GM21723 (cell line): ENCODE results near the gene NASP.

Experiments
- ATAC-seq: cut with Tn5 transposase; IDR thresholded peaks from one replicate; pipeline ENCODE4 v1.9.1; 2021; ENCODE audit warnings: mild to moderate bottlenecking, moderate library complexity; ENCODE audit not compliant: unreplicated experiment

The NASP gene

DNA sequence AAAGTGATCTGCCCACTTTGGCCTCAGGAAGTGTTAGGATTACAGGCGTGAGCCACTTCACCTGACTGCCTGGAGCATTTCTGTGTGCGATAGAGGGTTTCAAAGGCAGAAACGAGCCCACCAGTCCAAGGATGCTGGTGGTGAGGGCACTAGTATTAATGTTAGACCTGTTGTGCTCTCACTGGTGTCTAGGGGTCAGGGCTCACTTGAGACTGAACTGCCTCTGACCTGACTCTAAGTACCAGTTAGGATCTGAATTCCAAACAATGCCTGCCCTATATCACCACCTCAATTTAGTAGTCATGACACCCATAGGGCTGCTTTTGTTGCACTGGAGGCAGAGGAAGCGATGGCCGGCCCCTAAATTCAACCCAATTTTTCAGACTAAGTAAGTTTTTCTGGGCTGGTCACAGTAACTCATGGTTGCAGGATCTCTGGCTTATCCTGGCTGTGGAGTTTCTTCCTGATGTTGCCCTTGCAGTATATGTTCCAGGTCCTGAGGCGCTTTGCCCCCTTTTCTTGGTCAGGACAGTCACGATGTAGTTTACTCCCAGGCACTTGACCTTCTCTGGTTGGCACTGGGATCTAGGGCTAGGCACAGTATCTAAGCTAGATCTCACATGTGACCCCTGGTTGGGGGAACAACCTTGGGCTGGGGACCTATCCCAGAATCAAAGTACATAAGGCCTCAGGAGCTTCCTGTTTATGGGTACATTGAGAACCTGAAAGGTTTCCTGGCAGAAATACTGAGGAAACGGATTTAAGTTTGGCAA, 35.5 kb downstream of the NASP start:
- no peak for ATAC-seq

DNA sequence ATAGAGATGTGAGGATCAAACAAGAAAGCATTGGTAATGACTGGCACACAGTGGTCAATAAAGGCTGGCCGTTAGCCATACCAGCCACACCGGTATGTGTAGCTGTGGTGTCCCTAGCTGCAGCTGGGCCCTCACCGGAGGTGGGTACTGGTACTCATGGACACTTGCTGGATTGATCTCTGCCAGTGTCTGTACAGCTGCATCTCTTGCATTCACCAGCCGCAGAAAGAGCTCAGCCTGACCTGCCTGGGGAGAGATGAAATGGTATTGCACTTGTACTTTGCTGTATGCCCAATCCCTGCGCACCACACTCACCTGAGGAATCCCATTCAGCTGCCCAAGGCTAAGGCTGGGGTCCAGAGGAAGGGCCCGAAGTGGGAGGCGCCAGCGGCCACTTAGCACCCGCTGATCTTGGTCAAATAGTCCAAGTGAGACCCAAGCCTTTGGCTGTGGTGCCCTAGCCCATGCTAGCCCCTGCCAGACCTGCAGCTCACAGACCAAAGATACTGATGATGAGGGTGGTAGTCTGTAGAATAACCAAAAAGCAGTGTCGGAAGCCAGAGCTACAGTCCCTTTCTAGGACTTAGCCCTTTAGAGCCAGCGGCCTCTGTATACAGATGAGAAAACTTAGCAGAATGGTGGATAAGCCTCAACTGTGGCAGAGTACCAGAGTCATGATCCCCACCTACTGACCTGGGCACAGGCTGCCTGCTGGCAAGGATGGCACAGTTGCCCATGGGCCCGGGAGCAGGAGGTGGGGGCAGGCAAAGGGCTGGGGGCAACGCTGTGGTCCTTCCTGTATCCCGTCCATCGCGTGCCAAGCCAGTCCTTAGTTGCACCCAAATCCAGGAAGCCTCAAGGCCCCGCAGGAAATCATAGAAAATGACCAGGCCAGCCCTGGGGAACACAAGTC, 37.0 kb downstream of the NASP start:
- no peak for ATAC-seq

DNA sequence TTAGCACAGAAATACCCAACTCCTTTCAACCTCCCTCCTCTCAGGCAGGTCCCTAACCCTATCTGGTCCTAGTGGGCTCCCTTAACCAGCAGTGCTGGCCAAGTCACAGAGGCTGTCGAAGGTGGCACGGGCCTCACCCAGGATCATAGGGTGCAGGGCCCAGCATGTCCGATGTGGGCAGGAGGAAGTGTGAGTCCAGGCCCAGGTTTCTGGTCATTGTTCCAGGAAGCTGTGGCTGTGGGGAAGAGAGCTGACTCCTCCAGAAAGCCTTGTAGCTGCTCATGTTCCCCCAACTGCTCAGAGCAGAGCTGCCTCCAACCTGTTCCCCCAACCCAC, 37.6 kb downstream of the NASP start:
- ATAC-seq, result no peak

DNA sequence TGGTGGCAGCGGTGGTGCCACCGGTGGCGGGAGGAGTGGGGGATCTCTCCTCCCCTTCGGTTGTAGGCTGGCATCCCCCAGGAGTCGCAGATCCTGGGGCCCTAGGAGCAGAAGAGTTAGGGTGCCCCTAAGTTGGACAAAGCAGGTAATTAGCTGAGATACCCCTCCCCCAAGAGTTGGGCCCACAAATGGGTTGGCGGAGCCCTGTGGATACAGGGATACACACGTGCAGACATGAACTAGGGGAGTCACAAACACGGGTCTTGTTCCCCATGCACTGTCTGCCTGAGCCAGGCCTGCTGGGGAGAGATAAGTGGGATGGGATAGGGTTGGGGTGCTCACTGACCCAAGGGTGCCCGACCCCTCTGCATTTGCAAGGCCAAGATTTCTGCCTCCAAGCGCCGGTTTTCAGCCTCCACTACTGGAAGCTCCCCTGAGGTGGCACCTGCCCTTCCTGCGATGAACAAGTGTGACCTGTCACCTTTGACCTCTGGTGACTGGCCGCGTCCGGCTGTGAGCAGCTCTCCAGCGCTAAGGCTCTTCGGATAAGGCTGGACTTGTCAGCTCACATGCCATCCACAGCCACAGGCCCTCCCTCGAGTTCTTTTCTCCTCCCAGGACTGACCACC, 38.2 kb downstream of the NASP start:
- ATAC-seq, result no peak

DNA sequence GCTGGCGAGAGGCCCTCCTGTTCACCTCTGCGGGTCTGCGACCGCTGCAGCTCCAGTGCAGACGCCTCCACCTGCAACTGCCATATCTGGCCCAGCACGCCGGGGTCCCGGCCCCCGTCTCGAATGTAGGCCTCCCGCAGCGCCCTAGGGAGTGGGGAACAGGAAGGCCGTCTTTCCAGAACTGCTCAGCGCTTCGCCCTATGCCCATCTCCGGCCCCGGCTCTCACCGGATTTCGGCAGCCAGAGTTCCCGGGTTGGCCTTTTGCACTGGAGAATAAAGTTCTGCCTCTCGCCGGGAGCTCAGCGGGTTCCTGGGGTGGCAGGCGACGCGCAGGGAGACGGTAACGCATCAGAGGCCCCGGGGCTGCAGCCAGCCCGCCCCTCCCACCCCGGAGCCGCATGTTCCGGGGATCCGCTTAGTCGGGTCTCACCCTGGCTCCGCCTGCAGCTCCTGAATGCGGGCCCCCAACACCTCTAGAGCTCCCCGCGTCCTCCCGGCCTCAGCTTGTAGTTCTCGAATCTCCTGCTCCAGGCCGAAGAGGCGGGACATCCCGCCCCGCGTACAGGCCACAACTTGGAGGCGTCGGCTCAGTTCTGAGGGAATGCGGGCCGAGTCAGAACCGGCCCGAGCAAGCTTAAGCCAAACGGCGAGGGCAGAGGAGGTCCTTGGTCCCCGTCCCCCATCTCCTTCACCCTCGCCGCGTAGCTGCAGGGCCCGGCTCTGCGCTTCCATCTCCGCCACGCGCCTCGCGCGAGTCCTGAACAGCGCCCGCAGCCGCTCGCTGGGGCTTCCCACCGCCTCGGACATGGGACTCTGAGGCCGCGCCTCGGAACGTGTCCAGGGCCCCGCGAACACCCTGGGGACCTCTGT, 38.9 kb downstream of the NASP start:
- ATAC-seq, result no peak

DNA sequence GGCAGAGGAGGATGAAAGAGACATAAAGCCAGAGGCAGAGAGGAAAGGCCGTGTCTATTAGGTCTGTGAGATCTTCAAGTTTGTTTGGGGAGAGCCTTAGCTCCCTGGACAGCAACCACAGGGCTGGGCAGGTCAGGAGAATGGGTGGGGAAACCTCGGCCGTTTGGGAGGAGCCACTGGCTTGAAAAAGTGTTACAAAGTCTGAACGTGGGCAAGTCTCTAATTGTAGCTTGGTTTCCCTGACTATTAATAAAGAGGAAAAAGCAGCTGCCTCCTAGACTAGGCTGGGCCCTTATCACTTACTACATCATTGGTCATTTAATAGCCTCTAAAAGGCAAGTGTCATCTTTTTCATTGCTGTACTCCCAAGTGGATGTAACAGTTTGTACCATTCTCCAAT, 40.1 kb downstream of the NASP start, which contains the start of gene CCDC17:
Gene CCDC17, minus strand, starts transcription at position 83 of the 400 bp plus-strand sequence. CDS start 145 bp downstream, outside the sequence.
- no peak for ATAC-seq

DNA sequence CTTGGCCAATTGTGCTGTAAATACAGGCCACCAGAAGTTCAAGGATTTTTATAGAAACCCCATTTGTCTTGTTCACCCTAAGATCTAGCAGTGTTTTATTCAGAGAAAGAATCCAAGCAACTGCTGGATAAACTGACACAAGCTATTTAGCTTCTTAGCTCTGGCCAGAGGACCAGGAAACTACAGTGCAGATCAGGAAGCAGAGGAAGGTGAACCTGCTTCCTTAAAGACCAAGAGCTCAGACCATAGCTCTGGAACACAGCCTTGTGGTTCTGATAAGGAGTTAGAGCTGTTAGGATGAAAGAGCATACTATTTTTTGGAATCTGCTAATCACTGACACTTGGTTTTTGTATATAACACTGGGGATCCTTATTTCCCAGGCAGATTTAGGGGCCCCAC, 45.2 kb downstream of the NASP start:
- no peak for ATAC-seq

DNA sequence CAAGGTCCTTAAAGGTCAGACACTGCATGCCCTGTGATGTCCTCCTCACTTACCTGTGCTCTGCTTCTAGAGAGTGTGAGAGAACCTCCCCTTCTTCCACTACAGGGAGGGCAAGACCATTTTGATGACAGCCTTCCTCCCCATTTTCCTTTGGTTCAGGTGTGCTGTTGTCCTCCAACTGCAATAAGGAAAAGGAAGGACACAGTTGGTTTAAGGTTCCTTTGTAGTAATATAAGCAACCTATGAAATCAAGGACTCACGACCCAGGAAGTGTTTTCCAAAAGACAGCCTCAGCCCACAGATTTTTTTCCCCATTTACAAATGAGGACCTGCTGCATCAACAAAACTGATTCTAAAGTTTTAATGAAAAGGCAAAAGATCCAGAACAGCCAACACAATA, 46.6 kb downstream of the NASP start:
- ATAC-seq, result no peak

DNA sequence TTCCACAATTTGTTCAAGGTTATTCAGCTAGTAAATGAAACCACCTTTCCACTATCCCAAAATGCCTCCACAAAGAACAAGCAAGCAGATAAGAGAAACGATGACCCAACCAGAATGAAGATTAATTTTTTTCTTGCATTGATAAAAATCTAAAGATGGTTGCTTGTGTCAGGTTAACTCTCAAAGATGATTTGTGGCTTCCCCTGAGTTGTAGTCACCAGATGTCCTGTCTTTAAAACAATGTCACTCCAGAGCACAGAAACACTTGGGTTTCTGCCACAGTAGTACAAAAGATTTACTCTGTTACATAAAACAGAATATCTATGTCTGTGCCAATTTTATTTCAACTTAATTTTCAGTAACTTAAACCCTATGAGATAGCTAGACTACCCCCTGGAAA, 51.4 kb downstream of the NASP start:
- no peak for ATAC-seq

DNA sequence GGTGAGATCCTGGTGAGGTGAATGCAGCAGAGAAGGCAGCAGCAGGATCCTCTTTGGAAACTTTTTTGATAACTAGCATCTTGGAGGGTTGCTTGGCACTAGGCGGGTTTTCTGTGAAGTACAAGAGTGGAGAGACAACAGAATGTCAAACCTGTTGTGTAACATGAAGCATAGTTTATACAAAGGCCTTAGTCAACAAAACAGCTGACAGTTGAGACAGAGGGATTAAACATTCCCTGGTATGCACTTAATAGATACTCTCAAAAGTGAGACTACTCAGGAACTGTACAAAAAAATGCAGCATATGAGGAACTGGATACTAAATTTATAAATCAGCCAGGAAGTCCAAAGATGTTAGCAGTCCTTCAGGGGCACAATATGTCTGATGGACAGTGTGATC, 56.5 kb downstream of the NASP start:
- ATAC-seq, result no peak

DNA sequence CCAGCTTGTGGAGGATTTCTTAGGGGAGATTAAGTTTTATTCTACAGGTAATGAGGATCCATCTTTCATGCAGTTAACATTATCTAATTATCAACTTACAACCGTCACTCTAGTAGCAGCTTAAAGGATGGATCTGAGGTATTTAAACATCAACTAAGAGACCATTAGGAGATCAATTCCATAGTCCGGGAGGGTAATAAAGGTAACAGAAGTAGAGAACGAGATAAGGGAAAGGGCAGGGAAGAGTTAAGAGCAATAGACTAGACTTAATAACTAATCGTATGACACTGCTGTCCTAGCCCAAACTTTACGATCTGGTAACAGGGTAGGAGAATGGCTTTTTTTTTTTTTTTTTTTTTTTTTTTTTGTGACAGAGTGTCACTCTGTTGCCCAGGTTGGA, 59.5 kb downstream of the NASP start:
- ATAC-seq, result no peak

DNA sequence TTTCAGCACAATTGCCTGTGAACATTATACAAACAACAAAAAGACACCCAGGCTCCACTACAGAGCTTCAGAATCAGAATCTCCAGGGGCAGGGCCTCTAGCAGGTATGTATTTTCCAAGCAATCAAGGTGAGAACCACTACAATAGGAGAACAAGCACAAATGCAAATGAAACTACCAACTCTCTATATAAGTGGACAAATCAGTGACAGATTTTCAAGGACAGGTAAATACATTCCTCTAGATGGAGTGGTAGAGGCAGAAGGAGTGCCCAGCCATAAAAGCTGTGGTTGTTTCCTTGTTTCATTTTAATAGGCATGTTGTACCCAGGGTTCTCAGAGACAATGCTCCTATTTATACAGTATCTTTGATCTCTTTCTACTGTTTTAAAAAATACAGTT, 60.1 kb downstream of the NASP start:
- no peak for ATAC-seq

DNA sequence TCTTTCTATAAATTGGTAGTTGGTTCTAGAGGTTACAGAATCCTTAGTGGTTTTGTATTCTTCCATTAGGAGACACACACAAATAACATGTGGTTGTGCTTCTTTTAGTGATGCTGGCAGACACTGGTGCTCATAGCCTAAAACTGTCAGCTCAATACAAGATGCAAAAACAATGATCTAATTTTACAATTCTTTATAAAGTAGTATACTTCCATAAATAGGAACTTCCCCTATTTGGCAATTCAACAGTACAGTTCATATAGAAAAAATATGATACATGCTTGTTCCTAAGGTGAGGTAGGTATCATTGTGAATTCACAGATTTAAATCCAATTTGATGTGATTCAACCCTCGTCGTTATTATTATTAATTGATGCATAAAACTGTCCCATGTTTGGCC, 60.8 kb downstream of the NASP start:
- no peak for ATAC-seq

DNA sequence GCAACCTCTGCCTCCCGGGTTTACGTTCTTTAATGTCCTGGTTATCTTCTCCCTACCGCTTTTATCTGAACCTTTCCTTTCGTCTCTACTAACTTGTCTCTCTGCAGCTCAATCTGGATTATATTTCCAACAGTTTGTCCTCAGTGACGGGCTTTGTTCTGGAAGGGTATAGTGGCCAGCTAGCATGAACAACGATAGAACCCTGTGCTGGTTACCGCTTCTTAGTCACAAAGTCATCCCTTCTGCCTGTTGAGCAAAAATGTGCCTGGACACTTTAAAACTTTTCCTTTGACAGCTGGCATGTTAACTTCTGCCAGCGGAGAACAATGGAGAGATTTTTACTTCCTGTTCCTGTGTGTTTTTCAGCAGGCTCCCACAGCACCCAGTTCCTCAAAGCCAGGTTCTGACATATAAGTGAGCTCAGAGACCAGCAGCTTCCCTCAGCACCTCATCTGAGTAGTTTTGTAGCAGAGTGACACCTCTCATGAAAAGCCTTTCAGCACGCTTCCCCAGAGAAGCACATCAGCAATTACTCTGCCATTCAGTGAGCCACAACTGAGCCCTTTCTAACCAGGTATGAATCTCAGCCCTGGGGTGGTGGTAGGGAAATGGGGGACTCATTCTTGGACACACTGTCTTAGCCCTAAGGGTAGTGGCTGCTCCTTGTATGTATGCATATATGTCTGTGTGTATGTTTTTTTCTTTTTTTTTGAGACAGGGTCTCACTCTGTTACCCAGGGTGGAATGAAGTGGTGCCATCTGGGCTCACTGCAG, 63.6 kb downstream of the NASP start:
- no peak for ATAC-seq

DNA sequence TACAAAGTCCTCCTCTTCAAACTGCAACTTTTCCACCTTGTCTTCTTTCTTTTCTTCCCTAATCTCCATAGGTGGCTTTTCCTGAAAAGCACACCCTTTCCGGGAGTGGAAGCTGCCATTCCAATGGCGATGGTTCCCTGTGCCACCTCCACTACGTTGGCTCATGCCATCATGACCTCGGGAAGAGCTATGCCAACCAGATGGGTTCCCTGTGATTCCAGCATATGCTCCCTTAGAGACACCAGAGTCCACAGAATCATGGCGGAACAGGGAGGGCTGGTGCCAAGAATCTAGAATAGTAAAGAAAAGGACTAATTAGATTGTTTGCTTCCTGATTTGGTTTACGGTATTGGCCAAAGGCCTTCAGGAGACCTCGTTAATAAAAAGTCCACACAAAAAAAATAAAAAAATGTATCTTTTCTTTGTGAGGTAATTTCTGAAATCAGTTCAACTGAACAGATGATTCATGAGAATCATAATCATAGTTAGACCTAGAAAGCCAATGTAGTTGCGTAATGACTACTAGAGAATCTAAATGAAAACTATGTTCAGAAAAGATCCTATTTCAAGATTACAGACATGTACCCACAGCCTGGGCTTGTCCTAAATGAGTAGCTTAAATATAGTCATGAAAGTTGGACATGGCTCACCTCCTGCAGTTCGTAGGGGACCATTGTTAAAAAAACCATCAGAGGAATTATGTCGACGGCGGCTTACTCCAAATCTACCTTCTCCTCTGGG, 70.9 kb downstream of the NASP start:
- no peak for ATAC-seq

DNA sequence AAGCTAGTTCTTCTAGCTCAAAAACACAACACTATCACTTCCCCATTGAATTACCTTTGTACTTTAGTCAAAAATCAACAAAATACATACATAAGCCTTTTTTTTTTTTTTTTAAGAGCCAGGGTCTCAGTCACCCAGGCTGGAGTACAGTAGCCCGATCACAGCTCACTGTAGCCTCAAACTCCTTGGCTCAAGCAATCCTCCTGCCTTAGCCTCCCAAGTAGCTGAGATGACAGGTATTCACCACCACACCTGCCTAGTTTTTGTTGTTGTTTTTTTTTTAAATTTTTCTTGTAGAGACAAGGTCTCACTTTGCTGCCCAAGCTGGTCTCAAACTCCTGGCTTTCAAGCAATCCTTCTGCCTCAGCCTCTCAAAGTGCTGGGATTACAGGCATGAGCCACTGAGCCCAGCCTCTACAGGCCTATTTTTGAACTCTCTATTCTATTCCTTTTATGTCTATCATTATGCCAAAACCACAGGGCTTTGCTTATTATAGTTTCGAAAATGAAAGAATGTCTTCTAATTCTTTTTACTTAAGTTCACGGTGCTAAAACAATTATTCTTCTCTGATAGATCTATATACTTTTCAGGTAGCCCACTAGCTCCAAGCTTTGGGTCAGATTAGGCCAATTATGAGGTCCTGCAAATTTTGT, 72.9 kb downstream of the NASP start:
- no peak for ATAC-seq

DNA sequence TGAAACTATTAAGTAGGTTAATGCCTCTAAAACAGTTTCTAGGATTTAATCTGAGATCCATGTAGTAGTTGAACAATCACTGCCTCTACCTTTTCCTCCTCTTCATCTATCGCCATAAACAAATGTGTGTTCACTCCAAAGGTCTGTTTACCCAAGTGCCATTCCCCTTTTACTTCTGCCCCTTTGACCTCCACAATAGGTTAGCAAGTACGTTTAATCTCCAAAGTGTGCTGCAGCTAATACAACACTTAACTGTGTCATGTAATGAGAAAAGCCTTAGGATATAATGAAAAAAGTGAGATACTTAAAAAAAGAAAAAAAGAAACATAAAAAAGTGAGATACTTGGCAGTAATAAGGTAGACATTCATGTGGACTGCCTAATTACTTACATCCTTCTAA, 74.3 kb downstream of the NASP start:
- no peak for ATAC-seq

DNA sequence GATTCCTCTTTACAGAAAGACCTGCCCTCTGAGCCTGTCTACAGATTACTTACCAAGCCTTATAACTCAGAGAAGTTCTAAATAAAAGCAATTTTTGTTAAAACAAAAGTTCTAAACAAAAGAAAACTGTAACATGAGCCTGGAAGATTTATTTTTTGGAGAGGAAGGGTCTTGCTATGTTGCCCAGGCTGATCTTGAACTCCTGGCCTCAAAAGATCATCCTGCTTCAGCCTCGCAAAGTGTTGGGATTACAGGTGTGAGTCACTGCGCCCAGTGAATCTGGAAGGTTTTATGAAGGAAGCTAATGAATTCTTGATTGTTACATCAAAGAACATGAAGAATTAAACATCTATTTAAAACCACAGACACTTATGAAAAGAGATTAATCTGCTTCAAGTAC, 75.4 kb downstream of the NASP start:
- no peak for ATAC-seq

DNA sequence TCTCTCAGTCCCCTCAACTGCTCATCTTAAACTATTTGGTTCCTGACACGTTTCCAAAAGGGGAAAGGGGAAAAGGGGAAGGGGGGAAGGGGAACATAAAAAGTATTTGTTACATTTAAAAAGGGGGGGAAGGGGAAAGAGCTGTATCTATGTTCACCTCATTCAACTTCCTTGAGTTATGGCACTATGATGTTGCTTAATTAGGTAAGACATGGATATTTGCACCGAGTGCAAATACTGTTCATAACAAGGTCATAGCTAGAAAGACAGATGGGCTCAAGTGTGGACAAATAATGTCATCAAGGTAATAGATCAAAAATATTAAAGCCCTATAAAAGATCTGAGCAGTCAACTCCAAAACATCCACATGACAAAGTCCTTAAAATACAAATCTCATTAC, 76.5 kb downstream of the NASP start:
- no peak for ATAC-seq
